GM13976 (cell line): Measurements from ENCODE around the gene SDS.

Experiments used
- DNase-seq: peaks from one replicate; pipeline ENCODE4 v3.0.0; 2012; ENCODE audit warnings: low spot score
- CTCF ChIP-seq: IDR thresholded peaks from 2 replicates; pipeline ENCODE4 v1.5.1; 2012; ENCODE audit warnings: borderline replicate concordance, mild to moderate bottlenecking; ENCODE audit not compliant: insufficient read depth; ENCODE audit errors: extremely low read depth, missing control alignments, control extremely low read depth
- in situ Hi-C: fragments of 300-500 bp; cut with MboI; formaldehyde crosslinking; loops from one replicate; pipeline ENCODE4 v1.12.0; 2022; ENCODE audit warnings: low sequenced_read_pairs, mixed read lengths, inconsistent platforms; ENCODE audit not compliant: unreplicated experiment

Gene SDS

GRCh38 chr12:113401066-113402000, 2.4 kb downstream of the SDS start:
- no peak for TF ChIP-seq CTCF
- in situ Hi-C loops: no loop called here
- DNase-seq: no peak

- TF ChIP-seq CTCF: no peak
- in situ Hi-C loops: no loop called here
- no peak for DNase-seq
These were observed 3.3 kb downstream of the SDS start for GRCh38 chr12:113400362-113400761.

DNA sequence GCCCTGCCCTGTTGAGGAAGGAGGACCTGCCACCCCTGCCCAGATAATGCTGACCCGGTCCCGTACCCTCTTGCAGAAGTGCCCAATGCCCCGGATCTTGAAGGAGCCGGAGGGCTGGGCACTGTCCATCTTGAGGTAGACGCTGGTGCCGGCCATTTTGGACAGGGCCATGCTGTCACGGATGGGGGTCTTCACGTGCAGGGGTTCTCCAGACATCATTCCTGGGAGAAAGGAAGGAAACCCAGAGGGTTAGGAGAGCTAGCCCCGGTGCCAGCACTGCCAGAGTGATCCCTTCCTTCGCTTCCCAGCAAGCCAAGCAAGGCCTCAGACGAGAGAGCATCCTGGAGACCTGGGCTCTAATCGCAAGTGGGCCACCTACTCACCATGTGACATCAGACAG, 4.2 kb downstream of the SDS start:
- in situ Hi-C loops: no loop called here
- TF ChIP-seq CTCF: no peak
- DNase-seq: no peak

GRCh38 chr12:113398346-113399290, 5.1 kb downstream of the SDS start:
- no peak for TF ChIP-seq CTCF
- in situ Hi-C loops: no loop called here
- no peak for DNase-seq

DNA sequence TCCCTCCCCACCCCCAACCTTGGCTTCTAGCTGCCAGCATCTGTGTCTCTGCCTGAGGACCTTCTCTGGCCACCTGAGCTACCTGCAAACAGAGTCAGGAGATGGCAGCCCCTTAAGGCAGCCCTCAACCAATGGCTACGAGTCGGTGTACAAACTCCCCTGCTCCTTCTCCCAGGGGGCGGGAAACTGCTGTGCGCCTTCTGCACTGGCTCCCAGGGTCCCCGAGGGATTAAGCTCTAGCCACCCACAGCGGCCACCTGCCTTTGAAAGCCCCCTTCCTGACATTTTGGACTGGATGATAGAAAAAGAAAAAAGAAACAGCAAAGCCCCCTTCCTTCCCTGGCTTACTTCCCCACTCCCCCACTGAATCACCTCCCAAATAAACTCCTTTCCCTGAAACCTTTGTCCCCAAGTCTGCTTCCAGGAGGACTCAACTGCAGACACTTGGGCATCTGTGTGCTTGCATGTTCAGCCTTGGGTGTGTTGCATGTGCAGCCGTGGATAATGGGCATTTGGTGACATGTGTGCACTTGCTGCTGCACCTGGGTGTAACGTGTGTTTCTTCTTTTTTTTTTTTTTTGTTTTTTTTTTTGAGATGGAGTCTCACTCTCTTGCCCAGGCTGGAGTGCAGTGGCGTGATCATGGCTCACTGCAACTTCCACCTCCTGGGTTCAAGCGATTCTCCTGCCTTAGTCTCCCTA, 6.0 kb downstream of the SDS start:
- in situ Hi-C loops: no loop called here
- TF ChIP-seq CTCF: no peak
- DNase-seq: no peak

DNA sequence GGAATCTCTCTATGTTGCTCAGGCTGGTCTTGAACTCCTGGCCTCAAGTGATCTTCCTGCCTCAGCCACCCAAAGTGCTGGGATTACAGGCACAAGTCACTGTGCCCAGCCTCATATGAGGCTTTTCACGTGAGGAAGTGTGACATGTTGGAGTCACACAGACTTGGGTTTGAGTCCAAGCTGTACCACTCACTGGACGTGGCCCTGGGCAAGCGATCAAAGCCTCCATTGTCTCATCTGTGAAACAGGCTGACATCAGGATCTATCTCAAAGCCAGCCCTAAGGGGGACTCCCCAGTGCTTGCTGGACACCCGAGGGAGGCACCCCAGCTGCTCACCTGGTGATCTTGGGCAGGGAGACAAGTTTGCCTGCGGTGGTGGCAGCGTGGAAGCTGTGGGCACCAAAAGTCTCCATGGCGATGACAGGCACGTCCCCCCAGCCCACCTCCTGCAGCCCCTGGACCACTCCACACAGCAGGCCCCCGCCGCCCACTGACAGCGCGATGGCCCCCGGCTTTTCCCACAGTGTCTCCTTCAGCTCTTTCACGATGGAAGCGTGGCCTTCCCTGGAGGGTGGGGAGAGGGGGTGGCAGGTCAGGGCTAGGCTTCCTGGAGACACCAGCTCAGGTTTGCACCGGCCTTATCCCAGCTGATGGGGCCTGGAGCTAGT, 6.7 kb downstream of the SDS start:
- no peak for DNase-seq
- TF ChIP-seq CTCF: no peak
- in situ Hi-C loops: no loop called here
